HepG2 (cell line): ENCODE measurements around the gene CPM. TPM values are rescaled to one million over a fixed set of nuclear protein-coding genes. Genes with fewer than 3 reads are reported as not detected.

Source experiments
- ATAC-seq: fragments of 200-7000 bp; cut with Tn5 transposase; 3 replicates; pipeline ENCODE4 v1.9.1; 2020; ENCODE audit warnings: mild to moderate bottlenecking, moderate library complexity
- BruUV-seq: library from RNA; stranded (reverse); fragments of 400-500 nt; replicated peaks from 2 replicates; lab custom pipeline; 2021; lab: Mats Ljungman, UMichigan
- CTCF ChIA-PET: fragments of 300-600 bp; formaldehyde crosslinking; extraction: SDS; loops from one replicate; lab custom pipeline; 2021; ENCODE audit warnings: low total read pairs, inconsistent platforms, low intra/inter-chr PET ratio; lab: Yijun Ruan, JAX
- POLR2A ChIA-PET: fragments of 350-600 bp; sonication (Branson Sonifier 250); formaldehyde crosslinking; loops from one replicate; lab custom pipeline; 2020; ENCODE audit warnings: antibody characterized with exemption, inconsistent platforms; lab: Yijun Ruan, JAX
- DNase-seq: peaks from one replicate; pipeline ENCODE4 v3.0.0-alpha.2; 2015; ENCODE audit warnings: low spot score
- FAIRE-seq: peaks from 3 replicates; lab custom pipeline; 2011; peaks lifted over from hg19 to GRCh38; lab: Jason Lieb, UNC
- H2AFZ ChIP-seq: one replicate; pipeline ENCODE4 v1.6.1; 2011; ENCODE audit warnings: low read length, inconsistent platforms
- H3K27ac ChIP-seq: fragments of 300-600 bp; 3 replicates; pipeline ENCODE4 v1.8.0; 2011; ENCODE audit warnings: mixed run types, mild to moderate bottlenecking, mixed read lengths, low read length, inconsistent platforms; ENCODE audit not compliant: insufficient read depth; ENCODE audit errors: extremely low read length
- H3K27me3 ChIP-seq, 2 experiments: fragments of 200-600 bp in 1 of 2; 2 replicates in 1 of 2; 3 replicates in 1 of 2; pipeline versions ENCODE4 v1.6.0 to v1.8.0; 2011; ENCODE audit warnings: low read length in 2 of 2, mild to moderate bottlenecking in 2 of 2, moderate library complexity in 2 of 2, inconsistent platforms in 1 of 2; ENCODE audit not compliant: insufficient read depth in 2 of 2, control insufficient read depth in 1 of 2
- H3K36me3 ChIP-seq, 2 experiments: fragments of 200-600 bp in 1 of 2; replicated peaks in 1 of 2; 2 replicates in 1 of 2; 3 replicates in 1 of 2; pipeline versions ENCODE4 v1.5.1 to v1.8.0; 2011; ENCODE audit warnings: low read length in 2 of 2, inconsistent platforms in 1 of 2; ENCODE audit not compliant: insufficient read depth in 2 of 2, control insufficient read depth in 1 of 2
- H3K4me1 ChIP-seq: 2 replicates; pipeline ENCODE4 v1.5.1; 2012; ENCODE audit warnings: low read length, inconsistent platforms; ENCODE audit not compliant: insufficient read depth
- H3K4me2 ChIP-seq: 2 replicates; pipeline ENCODE4 v1.6.0; 2011; ENCODE audit warnings: low read depth, low read length, inconsistent platforms
- H3K4me3 ChIP-seq, 3 experiments: fragments of 200-600 bp in 1 of 3; sonication (generic), shearing (Covaris generic) in 1 of 3; replicated peaks in 1 of 3; 2 replicates each; pipeline ENCODE4 v1.5.1; 2011 to 2016; ENCODE audit warnings: low read length in 3 of 3, inconsistent platforms in 2 of 3, low read depth in 2 of 3, mild to moderate bottlenecking in 2 of 3, control low read depth in 1 of 3, mixed read lengths in 1 of 3; ENCODE audit not compliant: insufficient read depth in 1 of 3
- H3K79me2 ChIP-seq: one replicate; pipeline ENCODE4 v1.6.1; 2011; ENCODE audit warnings: low read length, inconsistent platforms; ENCODE audit not compliant: insufficient read depth
- H3K9ac ChIP-seq: 2 replicates; pipeline ENCODE4 v1.6.0; 2011; ENCODE audit warnings: mild to moderate bottlenecking, low read depth, low read length, inconsistent platforms; ENCODE audit not compliant: insufficient read depth
- H3K9me3 ChIP-seq: 2 replicates; pipeline ENCODE4 v1.5.1; 2012; ENCODE audit warnings: mild to moderate bottlenecking, low read length
- H4K20me1 ChIP-seq: 2 replicates; pipeline ENCODE4 v1.6.0; 2011; ENCODE audit warnings: inconsistent platforms, mild to moderate bottlenecking, low read length, moderate library complexity; ENCODE audit not compliant: insufficient read depth
- CENPT ChIP-seq: sonication (generic); formaldehyde crosslinking; IDR thresholded peaks from 2 replicates; pipeline ENCODE4 v1.8.0; 2022; ENCODE audit warnings: low read depth, mild to moderate bottlenecking, moderate library complexity, missing genetic modification reagents
- HOXA9 ChIP-seq: sonication (generic); formaldehyde crosslinking; IDR thresholded peaks from 2 replicates; pipeline ENCODE4 v1.8.1; 2022; ENCODE audit warnings: missing genetic modification reagents, mild to moderate bottlenecking, moderate library complexity, borderline replicate concordance
- KDM1A ChIP-seq: IDR thresholded peaks from 2 replicates; pipeline ENCODE4 v1.6.1; 2016; ENCODE audit warnings: missing compliant biosample characterization
- KDM6A ChIP-seq: IDR thresholded peaks from 2 replicates; pipeline ENCODE4 v1.6.1; 2016; ENCODE audit warnings: low read depth
- ZNF263 ChIP-seq: sonication (generic); formaldehyde crosslinking; IDR thresholded peaks from 2 replicates; pipeline ENCODE4 v1.4.0; 2020; ENCODE audit warnings: missing genetic modification reagents
- ZNF788 ChIP-seq: sonication (generic); formaldehyde crosslinking; IDR thresholded peaks from 2 replicates; pipeline ENCODE4 v1.5.0; 2020; ENCODE audit warnings: mild to moderate bottlenecking, missing genetic modification reagents, borderline replicate concordance
- WGBS: methylation state at CpG from one replicate; pipeline ENCODE4 v1.1.6; 2017; ENCODE audit warnings: low lambda C conversion rate; 5-methylcytosine and 5-hydroxymethylcytosine counted together
- in situ Hi-C: cut with HindIII; loops from 2 replicates; pipeline ENCODE4 v1.10.0; 2017; ENCODE audit warnings: low pct_unique_long_range_greater_than_20kb; ENCODE audit not compliant: extremely low pct_ligation_motif_present
- intact Hi-C: fragments of 100-400 bp; cut with micrococcal nuclease; formaldehyde crosslinking; loops from one replicate; pipeline ENCODE4 v1.10.0; 2022; ENCODE audit not compliant: unreplicated experiment
- polyA plus RNA-seq, 8 experiments: library from polyadenylated mRNA; depleted of rRNA in 3 of 8; stranded (reverse) in 7 of 8; unstranded in 1 of 8; fragments of >200 nt; fragmentation: Illumina TruSeq in 4 of 8; extraction: Trizol in 4 of 8; gene quantifications; 2 replicates each; pipeline versions ENCODE4 v1.2.1 to v1.2.3, GENCODE V29; 2011 to 2016; ENCODE audit warnings: low read depth in 4 of 8, missing spikeins in 1 of 8, mixed read lengths in 1 of 8; ENCODE audit not compliant: insufficient read depth in 1 of 8
- total RNA-seq, 5 experiments: library from RNA; depleted of rRNA; stranded (reverse); fragments of >200 nt; fragmentation: Illumina TruSeq; extraction: Trizol; gene quantifications; 2 replicates each; pipeline ENCODE4 v1.2.3, GENCODE V29; 2016; ENCODE audit warnings: low read depth in 1 of 5
- TF ChIP-seq, protein P1 (sequence below): sonication (generic); formaldehyde crosslinking; IDR thresholded peaks from 2 replicates; pipeline ENCODE4 v1.5.0; 2020; ENCODE audit warnings: missing genetic modification reagents
- TF ChIP-seq, protein P2 (sequence below), 2 experiments: sonication (generic) in 1 of 2; formaldehyde crosslinking in 1 of 2; IDR thresholded peaks; 2 replicates each; pipeline versions ENCODE4 v1.4.0 to v1.6.1; 2018 to 2020; ENCODE audit warnings: missing genetic modification reagents in 2 of 2, borderline replicate concordance in 1 of 2, low read depth in 1 of 2, mild to moderate bottlenecking in 1 of 2, missing biosample characterization in 1 of 2
- TF ChIP-seq, protein P3 (sequence below): sonication (generic); formaldehyde crosslinking; IDR thresholded peaks from 2 replicates; pipeline ENCODE4 v1.9.0; 2021; ENCODE audit warnings: missing genetic modification reagents, borderline replicate concordance

The CPM gene
- total and polyA plus RNA-seq, 2 of the 13 experiments (the other 11 are each of a cell fraction or from before 2014, with no cell fraction given) = not detected

DNA sequence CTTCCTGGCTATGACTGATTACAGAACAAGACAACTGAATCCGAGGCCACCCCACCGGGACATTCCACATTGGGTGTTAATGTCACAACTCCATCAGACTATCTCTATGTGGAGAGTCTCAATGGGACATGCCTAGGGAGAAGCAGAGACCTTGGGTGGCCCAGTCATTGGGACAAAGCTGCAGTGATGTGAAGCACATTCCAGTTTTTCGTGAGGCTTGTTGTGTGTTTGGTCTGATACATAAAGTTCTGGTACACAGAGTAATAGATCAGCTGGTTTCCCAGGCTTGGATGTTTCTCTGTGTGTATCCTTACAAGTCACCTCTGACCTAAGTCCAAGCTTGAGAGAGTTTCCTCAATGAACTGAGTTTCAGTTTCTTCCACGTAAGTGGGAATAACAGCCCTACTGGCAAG, 42.3 kb downstream of the CPM start:
- no peak overlapping the region for H2AFZ ChIP-seq
- DNase-seq (no peak), ATAC-seq (no peak), FAIRE-seq (no peak)
- intact Hi-C loops = no loop called here
- H4K20me1 ChIP-seq = no peaks in the 10 kb centered on the region
- no peaks in the 10 kb centered on the region for H3K79me2 ChIP-seq
- POLR2A ChIA-PET = no interaction called here
- no TSS peak for BruUV-seq
- no peaks in the 10 kb centered on the region for H3K36me3 ChIP-seq
- H3K4me2 ChIP-seq = no peak overlapping the region
- no peak overlapping the region for H3K4me3 ChIP-seq
- in situ Hi-C loops = no loop called here
- CTCF ChIA-PET = no interaction called here
- no peak overlapping the region for H3K9ac ChIP-seq
- 11% methylated on average over 4 of the region's 4 CpGs for WGBS
- no peaks in the 10 kb centered on the region for H3K9me3 ChIP-seq
- no peak overlapping the region for H3K27ac ChIP-seq
- H3K4me1 ChIP-seq = peaks cover 6% of the 10 kb centered on the region
- H3K27me3 ChIP-seq = no peaks in the 10 kb centered on the region
- TF ChIP-seq, protein P1, sequence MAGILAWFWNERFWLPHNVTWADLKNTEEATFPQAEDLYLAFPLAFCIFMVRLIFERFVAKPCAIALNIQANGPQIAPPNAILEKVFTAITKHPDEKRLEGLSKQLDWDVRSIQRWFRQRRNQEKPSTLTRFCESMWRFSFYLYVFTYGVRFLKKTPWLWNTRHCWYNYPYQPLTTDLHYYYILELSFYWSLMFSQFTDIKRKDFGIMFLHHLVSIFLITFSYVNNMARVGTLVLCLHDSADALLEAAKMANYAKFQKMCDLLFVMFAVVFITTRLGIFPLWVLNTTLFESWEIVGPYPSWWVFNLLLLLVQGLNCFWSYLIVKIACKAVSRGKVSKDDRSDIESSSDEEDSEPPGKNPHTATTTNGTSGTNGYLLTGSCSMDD (CRISPR knock-in tag) = no peak
- no peak for TF ChIP-seq ZNF263 (CRISPR knock-in tag)

DNA sequence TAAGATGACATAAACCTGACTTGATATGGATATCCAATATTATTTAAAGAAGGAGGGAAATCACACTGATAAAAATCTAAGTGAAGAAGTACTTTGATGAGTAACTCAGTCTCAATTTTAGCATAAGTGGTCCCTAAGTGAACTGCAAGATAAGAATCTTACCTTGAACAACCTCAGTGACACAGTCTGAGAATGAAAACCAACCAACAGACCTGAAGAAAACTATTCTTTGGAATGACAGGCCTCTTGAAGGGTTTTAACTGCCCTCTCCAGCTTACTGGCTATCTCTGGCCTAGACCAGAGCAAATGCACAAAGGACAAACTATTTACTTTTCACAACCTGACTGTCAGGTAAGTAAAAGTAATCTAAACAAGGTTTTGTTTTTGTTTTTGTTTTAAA, 44.7 kb downstream of the CPM start:
- Histone ChIP-seq H3K36me3 (no peaks in the 10 kb centered on the region), H3K9me3 (no peaks in the 10 kb centered on the region), H3K4me3 (no peak overlapping the region), H4K20me1 (no peaks in the 10 kb centered on the region), H3K4me1 (peaks cover 6% of the 10 kb centered on the region), H3K27ac (no peak overlapping the region), H3K27me3 (no peaks in the 10 kb centered on the region), H3K4me2 (no peak overlapping the region), H3K9ac (no peak overlapping the region), H2AFZ (no peak overlapping the region), H3K79me2 (no peaks in the 10 kb centered on the region)
- no peak for ATAC-seq
- CTCF ChIA-PET = no interaction called here
- no peak for TF ChIP-seq HOXA9
- TF ChIP-seq, protein P2, sequence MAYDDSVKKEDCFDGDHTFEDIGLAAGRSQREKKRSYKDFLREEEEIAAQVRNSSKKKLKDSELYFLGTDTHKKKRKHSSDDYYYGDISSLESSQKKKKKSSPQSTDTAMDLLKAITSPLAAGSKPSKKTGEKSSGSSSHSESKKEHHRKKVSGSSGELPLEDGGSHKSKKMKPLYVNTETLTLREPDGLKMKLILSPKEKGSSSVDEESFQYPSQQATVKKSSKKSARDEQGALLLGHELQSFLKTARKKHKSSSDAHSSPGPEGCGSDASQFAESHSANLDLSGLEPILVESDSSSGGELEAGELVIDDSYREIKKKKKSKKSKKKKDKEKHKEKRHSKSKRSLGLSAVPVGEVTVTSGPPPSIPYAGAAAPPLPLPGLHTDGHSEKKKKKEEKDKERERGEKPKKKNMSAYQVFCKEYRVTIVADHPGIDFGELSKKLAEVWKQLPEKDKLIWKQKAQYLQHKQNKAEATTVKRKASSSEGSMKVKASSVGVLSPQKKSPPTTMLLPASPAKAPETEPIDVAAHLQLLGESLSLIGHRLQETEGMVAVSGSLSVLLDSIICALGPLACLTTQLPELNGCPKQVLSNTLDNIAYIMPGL (CRISPR knock-in tag; IDR thresholded peaks at IDR 0.05; ENCODE audit: borderline replicate concordance in 1 of 2, low read depth in 1 of 2) = no peak
- no peak for TF ChIP-seq CENPT (CRISPR knock-in tag)
- no peak for TF ChIP-seq ZNF788 (CRISPR knock-in tag)
- no peak for TF ChIP-seq KDM6A (CRISPR knock-in tag)
- TF ChIP-seq KDM1A (CRISPR knock-in tag) = no peak
- TF ChIP-seq, protein P3, sequence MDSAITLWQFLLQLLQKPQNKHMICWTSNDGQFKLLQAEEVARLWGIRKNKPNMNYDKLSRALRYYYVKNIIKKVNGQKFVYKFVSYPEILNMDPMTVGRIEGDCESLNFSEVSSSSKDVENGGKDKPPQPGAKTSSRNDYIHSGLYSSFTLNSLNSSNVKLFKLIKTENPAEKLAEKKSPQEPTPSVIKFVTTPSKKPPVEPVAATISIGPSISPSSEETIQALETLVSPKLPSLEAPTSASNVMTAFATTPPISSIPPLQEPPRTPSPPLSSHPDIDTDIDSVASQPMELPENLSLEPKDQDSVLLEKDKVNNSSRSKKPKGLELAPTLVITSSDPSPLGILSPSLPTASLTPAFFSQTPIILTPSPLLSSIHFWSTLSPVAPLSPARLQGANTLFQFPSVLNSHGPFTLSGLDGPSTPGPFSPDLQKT (CRISPR knock-in tag) = no peak
- BruUV-seq = no TSS peak
- intact Hi-C loops = no loop called here
- DNase-seq = no peak
- POLR2A ChIA-PET = no interaction called here
- FAIRE-seq = no peak
- in situ Hi-C loops = no loop called here
